DND-41 (cell line): ENCODE results near the gene RAI1.
A peak's percentile ranks its signal among the peaks of the same experiment; 100 is the strongest.
"Not testable (repeated sequence)": the region's sequence is repeated elsewhere in the genome, so short reads cannot be mapped to it uniquely, and the experiment has no call there.

Experiments
- ATAC-seq: fragments of 200-7000 bp; cut with Tn5 transposase; 3 replicates; pipeline ENCODE4 v1.9.1; 2021; ENCODE audit warnings: low read depth; ENCODE audit not compliant: insufficient read depth
- DNase-seq: peaks from one replicate; pipeline ENCODE4 v3.0.0-alpha.2; 2020
- H2AFZ ChIP-seq: 2 replicates; pipeline ENCODE4 v1.6.0; 2012; ENCODE audit warnings: low read depth, low read length
- H3K27ac ChIP-seq: 2 replicates; pipeline ENCODE4 v1.5.1; 2012; ENCODE audit warnings: low read length, inconsistent platforms
- H3K27me3 ChIP-seq: fragments of 200-600 bp; sonication (generic); 2 replicates; pipeline ENCODE4 v1.6.0; 2012; ENCODE audit warnings: low read length, mild to moderate bottlenecking, inconsistent platforms; ENCODE audit not compliant: insufficient read depth, poor library complexity
- H3K36me3 ChIP-seq: 2 replicates; pipeline ENCODE4 v1.5.1; 2012; ENCODE audit warnings: low read length, inconsistent platforms; ENCODE audit not compliant: insufficient read depth
- H3K4me1 ChIP-seq: 2 replicates; pipeline ENCODE4 v1.5.1; 2012; ENCODE audit warnings: mild to moderate bottlenecking, low read length; ENCODE audit not compliant: insufficient read depth
- H3K4me2 ChIP-seq: 2 replicates; pipeline ENCODE4 v1.6.0; 2012; ENCODE audit warnings: mild to moderate bottlenecking, moderate library complexity, low read length, inconsistent platforms; ENCODE audit not compliant: insufficient read depth
- H3K4me3 ChIP-seq, 2 experiments: fragments of 200-600 bp in 1 of 2; shearing (Covaris generic) in 1 of 2; 2 replicates each; pipeline ENCODE4 v1.5.1; 2012 to 2016; ENCODE audit warnings: inconsistent platforms in 2 of 2, low read length in 2 of 2, mild to moderate bottlenecking in 2 of 2, low read depth in 1 of 2, moderate library complexity in 1 of 2
- H3K79me2 ChIP-seq: 2 replicates; pipeline ENCODE4 v1.6.0; 2012; ENCODE audit warnings: low read length, inconsistent platforms; ENCODE audit not compliant: insufficient read depth
- H3K9ac ChIP-seq: 2 replicates; pipeline ENCODE4 v1.6.0; 2012; ENCODE audit warnings: low read depth, mild to moderate bottlenecking, inconsistent platforms, low read length, moderate library complexity
- H3K9me3 ChIP-seq: 2 replicates; pipeline ENCODE4 v1.5.1; 2012; ENCODE audit warnings: low read length, moderate library complexity, mild to moderate bottlenecking, inconsistent platforms; ENCODE audit not compliant: insufficient read depth, severe bottlenecking
- H4K20me1 ChIP-seq: 2 replicates; pipeline ENCODE4 v1.6.0; 2012; ENCODE audit warnings: low read length; ENCODE audit not compliant: insufficient read depth
- EZH2 ChIP-seq: IDR thresholded peaks from 3 replicates; pipeline ENCODE4 v1.6.1; 2012; ENCODE audit warnings: borderline replicate concordance, low read depth, mild to moderate bottlenecking, moderate library complexity, low read length, inconsistent platforms; ENCODE audit not compliant: severe bottlenecking
- TF ChIP-seq, protein P1 (sequence below): IDR thresholded peaks from 2 replicates; pipeline ENCODE4 v1.5.1; 2012; ENCODE audit warnings: borderline replicate concordance, low read length, moderate library complexity, mild to moderate bottlenecking; ENCODE audit not compliant: poor library complexity, severe bottlenecking; ENCODE audit errors: extremely low read depth

Gene RAI1

GRCh38 chr17:17641621-17642409 lies 39.4 kb upstream of the RAI1 start:
- Histone ChIP-seq H3K9me3 (peaks cover 3% of the 10 kb centered on the region), H3K9ac (no peak overlapping the region), H4K20me1 (no peaks in the 10 kb centered on the region), H3K79me2 (no peaks in the 10 kb centered on the region), H2AFZ (peak overlapping the region; percentile 66), H3K4me2 (no peak overlapping the region), H3K4me3 (no peak overlapping the region), H3K27ac (peak overlapping the region; percentile 15; the same call in 1 of the 2 replicates), H3K27me3 (no peaks in the 10 kb centered on the region), H3K4me1 (no peaks in the 10 kb centered on the region), H3K36me3 (no peaks in the 10 kb centered on the region)
- ATAC-seq = peak; percentile 98
- TF ChIP-seq EZH2 = no peak
- TF ChIP-seq, protein P1, sequence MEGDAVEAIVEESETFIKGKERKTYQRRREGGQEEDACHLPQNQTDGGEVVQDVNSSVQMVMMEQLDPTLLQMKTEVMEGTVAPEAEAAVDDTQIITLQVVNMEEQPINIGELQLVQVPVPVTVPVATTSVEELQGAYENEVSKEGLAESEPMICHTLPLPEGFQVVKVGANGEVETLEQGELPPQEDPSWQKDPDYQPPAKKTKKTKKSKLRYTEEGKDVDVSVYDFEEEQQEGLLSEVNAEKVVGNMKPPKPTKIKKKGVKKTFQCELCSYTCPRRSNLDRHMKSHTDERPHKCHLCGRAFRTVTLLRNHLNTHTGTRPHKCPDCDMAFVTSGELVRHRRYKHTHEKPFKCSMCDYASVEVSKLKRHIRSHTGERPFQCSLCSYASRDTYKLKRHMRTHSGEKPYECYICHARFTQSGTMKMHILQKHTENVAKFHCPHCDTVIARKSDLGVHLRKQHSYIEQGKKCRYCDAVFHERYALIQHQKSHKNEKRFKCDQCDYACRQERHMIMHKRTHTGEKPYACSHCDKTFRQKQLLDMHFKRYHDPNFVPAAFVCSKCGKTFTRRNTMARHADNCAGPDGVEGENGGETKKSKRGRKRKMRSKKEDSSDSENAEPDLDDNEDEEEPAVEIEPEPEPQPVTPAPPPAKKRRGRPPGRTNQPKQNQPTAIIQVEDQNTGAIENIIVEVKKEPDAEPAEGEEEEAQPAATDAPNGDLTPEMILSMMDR = peak; percentile 94
- DNase-seq = peak; percentile 79

DNA sequence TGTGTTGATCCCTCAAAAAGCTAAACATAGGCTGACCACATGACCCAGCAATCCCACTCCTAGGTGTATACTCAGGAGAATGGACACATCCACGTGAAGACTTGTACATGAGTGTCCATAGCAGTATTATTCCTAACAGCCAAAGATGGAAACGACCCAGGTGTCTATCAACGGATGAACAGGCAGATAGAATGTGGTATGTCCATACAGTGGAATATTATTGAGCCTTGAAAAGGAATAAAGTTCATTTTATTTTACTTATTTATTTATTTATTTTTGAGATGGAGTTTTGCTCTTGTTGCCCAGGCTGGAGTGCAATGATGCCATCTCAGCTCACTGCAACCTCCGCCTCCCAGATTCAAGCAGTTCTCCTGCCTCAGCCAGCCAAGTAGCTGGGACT lies 36.1 kb upstream of the RAI1 start:
- not testable (repeated sequence) for DNase-seq, H3K79me2 ChIP-seq, H4K20me1 ChIP-seq, H3K27me3 ChIP-seq, H3K9me3 ChIP-seq, H3K9ac ChIP-seq, H3K4me2 ChIP-seq, H2AFZ ChIP-seq, H3K36me3 ChIP-seq, H3K4me3 ChIP-seq, ATAC-seq, H3K27ac ChIP-seq, H3K4me1 ChIP-seq

DNA sequence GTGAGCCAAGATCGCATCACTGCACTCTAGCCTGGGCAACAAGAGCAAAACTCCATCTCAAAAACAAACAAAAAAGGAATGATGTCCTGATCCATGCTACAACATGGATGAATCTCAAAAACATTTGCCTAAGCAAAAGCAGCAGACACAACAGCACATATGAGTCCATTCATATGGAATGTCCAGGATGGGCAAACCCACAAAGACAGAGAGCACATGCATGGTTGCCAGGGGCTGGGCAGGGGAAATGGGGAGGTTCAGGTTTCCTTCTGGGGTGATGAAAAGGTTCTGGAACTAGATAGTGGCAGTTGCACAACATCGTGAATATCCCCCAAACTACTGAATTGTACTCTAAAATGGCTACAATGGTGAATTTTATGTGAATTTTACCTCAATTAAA lies 35.3 kb upstream of the RAI1 start:
- no peaks in the 10 kb centered on the region for H3K4me1 ChIP-seq
- H4K20me1 ChIP-seq = no peaks in the 10 kb centered on the region
- no peaks in the 10 kb centered on the region for H3K36me3 ChIP-seq
- no peak overlapping the region for H3K9ac ChIP-seq
- ATAC-seq = no peak
- no peaks in the 10 kb centered on the region for H3K27me3 ChIP-seq
- no peak for DNase-seq
- no peaks in the 10 kb centered on the region for H3K79me2 ChIP-seq
- H3K4me3 ChIP-seq = no peak overlapping the region
- H3K9me3 ChIP-seq = peaks cover 3% of the 10 kb centered on the region
- no peak overlapping the region for H3K27ac ChIP-seq
- no peak overlapping the region for H2AFZ ChIP-seq
- TF ChIP-seq EZH2 = no peak
- TF ChIP-seq, protein P1 = no peak
- no peak overlapping the region for H3K4me2 ChIP-seq

DNA sequence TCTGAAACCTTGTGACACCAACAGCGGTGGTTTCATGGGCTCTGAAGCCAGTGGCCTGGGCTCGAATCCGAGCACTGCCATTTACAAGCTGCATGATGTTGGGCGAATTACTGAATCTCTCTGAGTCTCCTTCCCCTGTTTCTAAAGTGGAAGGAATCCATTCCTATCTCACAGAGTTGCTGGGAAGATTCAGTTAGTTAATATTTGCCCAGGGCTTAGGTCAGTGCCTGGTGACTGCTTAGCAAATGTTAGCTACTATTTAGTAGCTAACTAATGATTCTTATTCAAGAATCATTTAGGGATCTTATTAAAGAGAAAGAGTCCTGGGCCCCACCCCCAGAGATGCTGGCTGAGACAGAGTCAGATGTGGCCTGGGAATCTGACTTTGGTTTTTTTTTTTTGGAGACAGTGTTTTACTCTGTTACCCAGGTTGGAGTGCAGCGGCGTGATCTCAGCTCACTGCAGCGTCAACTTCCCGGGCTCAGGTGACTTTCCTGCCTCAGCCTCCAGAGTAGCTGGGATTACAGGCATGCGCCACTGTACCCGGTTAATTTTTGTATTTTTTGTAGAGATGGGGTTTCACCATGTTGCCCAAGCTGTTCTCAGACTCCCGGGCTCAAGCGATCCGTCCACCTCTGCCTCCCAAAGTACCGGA lies 33.6 kb upstream of the RAI1 start:
- H3K9ac ChIP-seq = no peak overlapping the region
- no peak for ATAC-seq
- H3K4me1 ChIP-seq = no peaks in the 10 kb centered on the region
- no peak for TF ChIP-seq EZH2
- TF ChIP-seq, protein P1 = no peak
- no peak overlapping the region for H3K4me3 ChIP-seq
- no peaks in the 10 kb centered on the region for H3K79me2 ChIP-seq
- H3K27ac ChIP-seq = no peak overlapping the region
- no peak overlapping the region for H3K4me2 ChIP-seq
- H3K36me3 ChIP-seq = no peaks in the 10 kb centered on the region
- no peak for DNase-seq
- no peak overlapping the region for H2AFZ ChIP-seq
- H4K20me1 ChIP-seq = no peaks in the 10 kb centered on the region
- no peaks in the 10 kb centered on the region for H3K27me3 ChIP-seq
- peaks cover 3% of the 10 kb centered on the region for H3K9me3 ChIP-seq
